Measurements from ENCODE around the gene CHTOP.

CHTOP gene

DNA sequence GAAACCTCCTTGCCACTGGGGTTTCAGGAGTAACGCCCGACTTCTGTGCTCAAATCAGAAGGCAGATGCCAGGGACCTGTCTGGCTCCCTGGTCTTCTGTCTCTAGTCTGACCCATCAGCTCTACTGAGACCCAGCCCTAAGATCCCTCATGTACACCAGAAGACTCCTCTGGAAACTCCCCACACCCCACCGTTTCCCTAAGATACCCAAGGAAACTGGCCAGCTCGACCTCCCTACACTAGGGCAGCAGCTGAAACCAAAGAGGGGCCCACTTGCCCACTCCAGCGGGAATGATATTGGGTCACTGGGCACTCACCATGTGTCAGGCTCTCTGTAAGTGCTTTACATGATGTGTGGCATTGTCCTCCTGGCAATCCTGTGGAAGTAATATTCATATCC, 20.5 kb upstream of the CHTOP start:
- DNase-seq (ENCODE audit: low read depth): no peak

DNA sequence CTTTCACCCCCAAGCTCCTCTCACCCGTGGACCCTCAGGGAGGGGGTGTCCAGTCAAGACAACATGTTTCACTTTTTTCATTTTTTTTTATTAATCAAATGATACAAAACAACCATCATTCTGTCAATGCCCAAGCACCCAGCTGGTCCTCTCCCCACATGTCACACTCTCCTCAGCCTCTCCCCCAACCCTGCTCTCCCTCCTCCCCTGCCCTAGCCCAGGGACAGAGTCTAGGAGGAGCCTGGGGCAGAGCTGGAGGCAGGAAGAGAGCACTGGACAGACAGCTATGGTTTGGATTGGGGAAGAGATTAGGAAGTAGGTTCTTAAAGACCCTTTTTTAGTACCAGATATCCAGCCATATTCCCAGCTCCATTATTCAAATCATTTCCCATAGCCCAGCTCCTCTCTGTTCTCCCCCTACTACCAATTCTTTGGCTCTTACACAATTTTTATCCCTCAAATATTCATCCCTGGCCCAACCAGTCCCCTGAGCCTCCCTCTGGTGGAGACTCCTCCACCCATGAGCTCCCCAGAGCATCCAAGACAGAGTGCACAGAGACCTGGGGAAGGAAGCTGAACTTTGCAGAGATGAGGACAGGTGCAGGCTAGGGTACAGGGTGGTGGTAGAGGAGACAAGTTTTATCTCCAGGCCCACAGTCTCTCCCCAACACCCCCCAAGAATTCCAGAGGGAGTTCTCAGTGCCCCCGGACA, 19.5 kb upstream of the CHTOP start:
- no peak for DNase-seq (ENCODE audit: low read depth)

DNA sequence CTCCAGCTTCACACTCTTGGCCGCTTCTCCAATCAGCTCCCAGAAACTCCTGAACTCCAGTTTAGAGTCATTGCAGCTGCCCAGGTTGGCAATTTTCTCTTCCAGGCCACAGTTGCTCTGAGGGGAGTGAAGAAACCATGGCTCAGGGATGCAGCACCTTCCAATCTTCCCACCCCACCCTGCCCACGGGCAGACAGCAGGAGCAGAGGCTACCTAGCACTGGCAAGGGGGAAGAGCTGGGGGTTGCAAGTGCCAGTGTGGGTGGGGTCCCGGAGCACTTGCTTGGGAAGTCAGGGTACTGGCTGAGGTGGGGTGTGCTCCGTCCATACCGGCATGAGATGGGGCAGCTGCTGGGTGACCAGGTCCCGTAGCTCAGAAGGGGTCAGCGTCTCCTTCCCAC, 19.0 kb upstream of the CHTOP start:
- no peak for DNase-seq (ENCODE audit: low read depth)

DNA sequence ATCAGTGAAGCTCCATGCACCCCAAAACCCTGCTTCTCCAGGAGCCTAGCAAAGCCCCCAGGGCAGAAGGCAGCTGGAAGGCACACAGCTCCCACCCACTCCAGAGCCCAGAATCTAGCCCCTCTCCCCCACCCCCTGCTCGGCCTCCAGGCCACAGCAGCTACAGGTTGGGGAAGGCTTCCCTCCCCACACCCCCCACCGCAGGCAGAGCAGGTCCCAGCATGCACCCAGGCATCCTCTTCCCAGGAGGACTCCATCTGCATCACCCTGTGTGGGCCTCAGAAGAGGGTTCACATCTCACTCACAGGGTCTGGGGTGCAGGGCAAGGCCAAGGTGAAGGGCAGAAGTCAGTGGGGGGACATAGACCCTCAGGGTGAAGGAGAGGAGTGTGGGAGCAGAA, 18.5 kb upstream of the CHTOP start:
- DNase-seq (ENCODE audit: low read depth): no peak

DNA sequence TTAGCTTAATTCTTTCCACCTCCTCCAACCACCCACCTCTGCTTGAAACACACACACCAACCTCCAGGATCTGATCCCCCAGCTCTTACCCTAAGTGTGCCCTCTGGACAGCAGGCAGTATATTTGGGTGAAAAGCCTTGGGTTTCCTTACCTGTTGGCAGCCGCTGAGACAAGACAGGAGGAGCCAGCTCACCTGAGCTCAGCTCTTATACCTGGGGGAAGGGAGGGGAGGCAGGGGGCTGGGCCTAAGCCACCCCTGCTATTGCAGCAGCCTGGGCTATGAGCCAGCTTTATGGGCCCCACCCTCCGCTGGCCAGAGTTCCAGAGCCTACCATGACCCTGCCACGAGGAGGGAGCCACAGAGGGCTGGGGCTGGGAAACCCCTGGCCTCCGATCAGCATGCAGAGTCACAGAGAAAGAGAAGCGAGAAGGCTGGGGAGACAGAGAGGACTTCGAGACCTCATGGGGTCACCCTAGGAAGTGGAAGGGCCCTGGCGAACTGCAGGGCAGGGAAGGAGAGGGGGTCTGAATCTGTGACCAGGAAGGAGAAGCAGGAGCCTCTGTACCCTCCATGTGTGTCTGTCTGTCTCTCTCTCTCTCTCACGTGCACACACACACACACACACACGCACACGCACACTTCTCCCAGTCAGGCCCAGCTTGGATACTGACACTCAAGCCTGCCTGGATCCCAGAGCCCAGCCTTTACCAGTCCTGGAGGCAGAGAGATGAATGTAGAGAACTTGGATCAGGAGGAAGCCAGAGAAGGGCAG, 17.5 kb upstream of the CHTOP start, which contains the start of gene S100A14:
S100A14 (minus strand) TSS at position 182 of the 773 bp plus-strand sequence. CDS start 467 bp downstream, outside the sequence.
- DNase-seq (ENCODE audit: low read depth): no peak

DNA sequence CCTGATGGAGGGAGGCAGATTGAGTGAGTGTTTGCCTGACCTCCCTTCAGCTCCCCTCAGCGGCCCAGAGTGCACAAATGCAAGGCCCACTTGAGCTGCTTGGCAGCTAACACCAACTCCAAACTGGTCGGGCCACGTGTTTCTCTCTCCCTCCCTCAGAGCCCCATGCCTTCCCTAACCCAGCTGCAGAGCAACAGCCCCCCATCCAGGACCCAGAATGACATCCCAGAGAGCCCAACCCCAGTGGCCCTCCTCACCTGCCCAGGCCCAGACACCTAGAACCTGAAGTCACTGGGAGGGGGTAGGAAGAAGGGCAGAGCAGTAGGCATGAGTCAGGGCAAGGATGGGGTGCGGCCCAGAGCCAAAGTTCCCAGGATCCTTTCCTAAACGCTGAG, 17.0 kb upstream of the CHTOP start:
- DNase-seq (ENCODE audit: low read depth): no peak

DNA sequence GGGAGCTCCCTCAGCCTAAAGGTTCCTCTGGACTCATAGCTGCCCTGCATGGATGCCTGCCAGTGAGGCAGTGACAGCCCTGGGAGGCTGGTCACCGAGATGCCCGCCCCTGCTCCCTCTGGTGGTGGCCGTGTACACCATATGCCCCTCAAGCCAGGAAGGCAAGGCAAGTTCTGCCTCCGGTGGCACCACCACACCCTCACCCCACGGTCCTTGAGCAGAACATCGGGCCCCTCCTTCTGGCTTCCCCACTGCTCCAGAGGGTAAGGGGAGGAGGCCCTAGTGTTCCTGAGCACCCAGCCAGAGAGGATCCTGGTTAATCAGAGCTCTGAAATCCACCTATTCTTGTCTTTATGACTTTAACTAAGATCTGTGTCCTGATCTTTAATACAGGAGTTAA, 16.2 kb upstream of the CHTOP start:
- DNase-seq (ENCODE audit: low read depth): peak; percentile 36

DNA sequence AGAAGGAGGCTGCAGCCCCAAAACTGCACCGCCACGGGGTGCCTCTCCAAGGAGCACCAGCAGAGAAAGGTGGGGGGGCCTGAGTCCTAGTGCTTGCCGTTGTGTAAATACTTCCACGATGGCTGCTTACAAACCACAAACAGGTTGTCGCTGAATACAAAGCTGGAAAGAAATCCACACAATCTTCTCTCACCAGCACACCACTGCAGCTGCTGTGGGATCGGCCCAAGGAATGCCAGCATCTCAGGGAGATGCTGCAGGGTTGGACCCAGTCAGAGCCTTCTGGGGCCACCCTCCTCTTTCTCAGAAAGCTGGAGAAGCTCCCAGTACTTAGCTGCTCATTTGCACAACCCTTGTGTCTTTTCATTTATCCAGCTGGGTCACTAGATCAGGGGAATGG, 14.7 kb upstream of the CHTOP start:
- DNase-seq (ENCODE audit: low read depth): no peak

DNA sequence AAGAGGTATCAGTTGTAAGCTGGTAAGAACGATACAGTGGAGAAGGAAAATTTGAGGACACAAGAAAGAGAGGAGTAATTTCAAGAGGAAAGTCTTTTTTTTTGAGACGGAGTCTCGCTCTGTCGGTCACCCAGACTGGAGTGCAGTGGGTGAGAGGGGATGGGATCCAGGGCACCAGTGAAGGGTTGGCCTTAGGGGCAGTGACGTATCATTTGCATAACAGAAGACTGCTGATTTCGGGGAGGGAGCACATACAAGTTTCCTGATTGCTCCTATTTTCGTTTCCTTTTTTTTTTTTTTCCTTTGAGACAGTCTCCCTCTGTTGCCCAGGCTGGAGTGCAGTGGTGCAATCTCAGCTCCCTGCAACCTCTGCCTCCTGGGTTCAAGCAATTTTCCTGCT, 10.8 kb upstream of the CHTOP start:
- no peak for DNase-seq (ENCODE audit: low read depth)

DNA sequence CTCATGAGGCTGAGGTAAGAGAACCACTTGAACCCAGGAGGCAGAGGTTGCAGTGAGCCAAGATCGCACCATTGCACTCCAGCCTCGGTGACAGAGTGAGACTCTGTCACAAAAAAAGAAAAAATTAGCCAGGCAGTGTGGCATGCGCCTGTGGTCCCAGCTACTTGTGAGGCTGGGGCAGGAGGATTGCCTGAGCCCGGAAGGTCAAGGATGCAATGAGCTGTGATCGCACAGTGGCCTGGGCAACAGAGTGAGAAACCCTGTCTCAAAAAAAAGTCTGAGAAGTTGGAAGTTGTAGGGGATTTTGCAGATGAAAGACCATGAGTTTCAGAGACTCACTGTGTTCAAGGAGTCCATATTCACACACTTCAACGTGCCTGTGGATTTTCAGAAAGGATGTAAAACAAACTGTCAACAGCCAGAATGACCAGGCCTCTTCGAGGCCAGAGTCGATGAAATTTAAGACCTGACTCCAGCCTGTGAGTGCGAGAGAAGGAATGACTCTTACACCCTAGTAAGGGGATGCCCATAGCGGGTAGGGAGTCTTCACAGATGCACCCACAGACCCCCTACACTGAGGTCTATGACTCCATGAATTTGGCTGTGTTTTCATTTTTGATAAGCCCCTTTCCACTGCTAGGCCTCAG, 8.8 kb upstream of the CHTOP start:
- no peak for DNase-seq (ENCODE audit: low read depth)

DNA sequence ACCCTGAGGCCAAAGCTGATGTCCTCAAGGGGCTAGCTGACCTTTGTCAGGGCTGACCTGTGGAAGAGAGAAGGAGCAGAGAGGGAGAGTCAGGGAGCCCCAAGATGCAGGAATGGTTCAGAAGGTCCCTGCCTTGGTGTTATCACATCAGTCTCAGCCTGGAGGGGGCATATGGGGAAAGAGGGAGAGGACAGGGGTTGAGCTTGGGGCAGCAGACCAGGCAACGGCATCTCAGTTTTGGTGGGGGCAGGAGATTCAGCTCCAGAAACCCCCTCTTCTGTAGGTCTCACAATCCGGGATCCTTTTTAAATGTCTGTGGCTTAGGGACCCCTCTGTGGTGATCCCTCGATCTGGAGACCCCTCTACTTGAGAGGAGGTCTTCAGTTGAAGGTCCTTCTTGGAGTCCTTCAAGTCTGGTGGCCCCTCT, 7.4 kb upstream of the CHTOP start:
- DNase-seq (ENCODE audit: low read depth): no peak

DNA sequence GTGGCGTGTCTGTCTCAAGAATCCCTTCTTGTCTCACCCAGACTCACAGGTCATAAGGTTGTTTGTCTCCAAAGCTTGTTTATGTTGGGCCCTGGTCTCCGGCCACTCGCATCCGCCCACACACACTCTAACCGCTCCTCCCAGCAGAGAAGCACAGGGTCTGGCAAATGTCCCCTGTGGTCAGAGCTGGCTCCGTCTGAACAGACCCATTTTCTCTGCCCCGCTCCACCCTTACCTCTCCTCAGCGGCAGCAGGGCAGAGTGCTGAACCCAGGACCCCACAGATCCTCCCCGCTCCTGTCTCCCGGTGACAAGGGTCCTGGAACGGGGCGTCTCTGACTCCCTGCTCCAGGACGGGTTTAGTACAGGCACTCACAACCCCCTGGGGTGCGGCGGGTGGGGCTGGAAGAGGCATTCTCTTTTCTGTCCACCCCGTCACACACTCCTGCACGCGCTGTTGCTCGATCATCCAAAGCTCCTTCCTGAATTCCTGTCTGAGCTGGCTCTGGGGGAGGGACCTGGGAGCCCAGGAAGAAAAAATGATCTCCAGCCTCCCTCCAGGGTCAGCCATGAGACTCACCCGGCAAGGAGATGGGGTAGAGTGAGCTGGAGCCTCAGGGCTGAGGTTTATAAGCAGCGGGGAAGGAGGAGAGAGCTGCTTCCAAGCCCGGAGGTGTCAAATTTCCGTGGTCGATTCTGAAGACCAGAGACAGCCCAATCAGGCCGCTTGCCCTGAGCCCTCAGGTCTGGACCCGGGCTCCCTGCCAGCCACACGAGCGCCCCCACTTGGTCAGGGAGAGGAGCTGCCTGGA, 6.8 kb upstream of the CHTOP start, which contains the start of gene S100A13:
S100A13 (minus strand) TSS at position 602 of the 811 bp plus-strand sequence. CDS start 1,033 bp downstream, outside the sequence.
- DNase-seq (ENCODE audit: low read depth): peak; percentile 86

DNA sequence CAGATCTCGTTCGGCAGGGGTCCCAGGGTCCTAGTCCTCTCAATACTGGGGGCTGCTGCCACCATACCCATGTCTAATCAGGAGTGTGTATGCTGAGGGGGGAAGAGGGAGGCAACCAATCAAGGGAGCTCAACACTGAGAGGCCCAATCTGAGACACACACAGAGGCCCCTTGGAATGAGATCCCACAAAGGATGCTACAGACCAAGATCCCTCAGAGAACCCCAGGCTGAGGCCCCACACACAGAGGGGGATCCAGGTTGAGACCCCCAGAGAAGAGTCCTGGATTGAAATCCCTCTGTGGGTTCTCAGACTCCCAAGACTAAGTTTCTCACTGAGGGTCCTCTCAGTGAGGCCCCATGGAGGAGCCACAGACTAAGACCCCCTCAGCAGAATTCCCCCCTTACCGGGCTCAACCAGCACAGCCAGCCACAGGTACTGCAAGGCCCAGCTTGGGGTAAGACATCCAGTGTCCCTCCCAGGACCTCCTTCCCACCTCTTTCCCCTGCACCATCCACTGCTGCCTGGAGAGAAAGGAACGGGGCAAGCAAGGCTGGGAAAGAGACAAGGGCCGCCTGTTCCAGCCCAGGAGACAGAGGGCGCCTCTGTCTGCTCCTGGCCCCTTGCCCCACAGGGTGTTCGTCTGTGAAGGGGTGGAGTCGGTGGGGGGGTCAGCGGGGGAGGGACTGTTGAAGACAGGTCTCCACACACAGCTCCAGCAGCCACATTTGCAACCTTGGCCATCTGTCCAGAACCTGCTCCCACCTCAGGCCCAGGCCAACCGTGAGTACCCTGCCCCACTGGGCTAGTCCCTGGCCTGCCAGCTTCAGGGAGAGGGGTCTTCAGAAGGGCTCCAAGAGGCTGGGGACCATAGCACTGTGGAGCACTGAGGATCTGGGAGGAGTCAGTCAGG, 5.9 kb upstream of the CHTOP start, which contains the start of gene S100A1:
S100A1 (plus strand) TSS at position 720 of the 912 bp plus-strand sequence. CDS start 2,088 bp downstream, outside the sequence.
- no peak for DNase-seq (ENCODE audit: low read depth)

DNA sequence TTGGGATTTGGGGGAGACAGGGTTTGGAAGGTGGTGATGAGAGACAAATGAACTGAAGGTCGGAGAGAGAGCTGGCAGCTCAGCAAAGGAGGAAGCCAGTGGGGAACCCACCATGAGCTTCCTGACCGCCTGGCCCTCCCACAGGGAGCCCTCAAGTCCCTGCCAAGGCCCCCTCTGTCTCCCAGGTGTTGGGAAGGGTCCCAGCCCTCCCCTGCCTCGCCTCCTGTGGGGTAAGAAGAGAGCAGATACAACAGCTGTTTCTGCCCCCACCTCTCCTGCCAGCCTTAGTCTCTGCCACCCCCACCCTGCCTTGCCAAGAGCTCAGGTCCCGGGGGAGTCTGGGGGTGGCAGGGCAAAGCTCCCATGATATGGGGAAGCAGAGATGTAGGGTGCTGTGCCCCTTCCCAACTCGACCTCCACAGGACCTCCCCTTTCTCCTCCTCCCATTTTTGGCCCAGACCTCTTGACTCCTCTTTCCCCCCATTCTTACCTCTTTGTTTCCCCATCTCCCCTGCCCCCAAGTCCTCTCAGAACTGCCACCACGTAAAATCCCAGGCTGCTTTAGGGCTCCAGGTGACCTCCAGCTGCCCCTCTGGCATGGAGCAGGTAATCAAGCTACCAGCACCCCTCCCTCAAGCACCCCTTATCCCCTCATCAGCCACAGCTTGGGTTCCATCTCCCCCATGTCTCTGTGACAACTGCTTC, 5.1 kb upstream of the CHTOP start:
- no peak for DNase-seq (ENCODE audit: low read depth)

DNA sequence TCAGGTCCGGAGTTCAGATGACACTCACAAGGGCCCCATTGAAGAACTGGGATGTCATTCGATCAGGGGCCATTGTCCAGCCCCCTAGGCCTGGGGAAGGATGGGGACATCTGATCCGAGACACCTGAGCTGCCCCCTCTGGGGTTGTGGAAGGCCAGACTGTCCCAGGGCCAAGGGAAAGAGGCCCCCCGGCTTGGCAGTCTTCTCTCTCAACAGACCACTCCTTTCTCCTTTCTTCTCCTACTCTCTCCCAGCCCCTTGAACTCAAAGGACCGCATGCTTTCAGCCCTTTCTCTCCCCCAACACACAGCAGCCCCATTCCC, 4.6 kb upstream of the CHTOP start:
- DNase-seq (ENCODE audit: low read depth): no peak

DNA sequence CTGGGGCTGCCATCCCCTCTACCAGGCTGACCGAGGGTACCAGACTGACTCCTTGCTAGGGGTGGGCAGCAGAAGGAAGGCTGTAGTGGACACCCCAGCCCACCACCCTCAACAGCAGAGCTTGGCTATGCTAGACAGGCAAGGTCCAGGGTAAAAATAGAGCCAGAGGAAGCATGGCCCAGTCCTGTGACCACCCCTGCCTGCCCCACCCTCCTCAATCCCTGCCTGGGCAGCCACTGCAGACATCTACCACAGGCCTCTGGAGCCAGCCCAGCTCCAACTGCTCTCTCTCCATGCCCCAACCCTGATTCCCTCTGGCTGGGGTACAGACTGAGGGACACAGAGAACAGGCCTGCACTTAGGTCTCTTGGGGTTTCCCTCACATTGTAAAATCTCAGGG, 3.9 kb upstream of the CHTOP start:
- DNase-seq (ENCODE audit: low read depth): no peak

DNA sequence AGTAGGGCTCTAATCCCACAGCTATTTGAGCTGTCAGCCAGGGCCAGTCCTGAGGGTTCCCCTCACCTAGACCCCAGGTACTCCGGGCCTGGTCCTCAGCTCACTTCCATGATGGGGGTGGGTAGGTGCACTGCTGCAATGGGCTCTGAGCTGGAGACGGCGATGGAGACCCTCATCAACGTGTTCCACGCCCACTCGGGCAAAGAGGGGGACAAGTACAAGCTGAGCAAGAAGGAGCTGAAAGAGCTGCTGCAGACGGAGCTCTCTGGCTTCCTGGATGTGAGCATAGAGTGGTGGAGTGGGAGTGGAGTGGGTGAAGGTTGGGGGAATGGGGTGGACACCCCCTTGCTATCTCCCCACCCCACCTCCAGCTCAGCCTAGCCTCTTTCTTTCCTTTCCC, 3.5 kb upstream of the CHTOP start:
- DNase-seq (ENCODE audit: low read depth): no peak

DNA sequence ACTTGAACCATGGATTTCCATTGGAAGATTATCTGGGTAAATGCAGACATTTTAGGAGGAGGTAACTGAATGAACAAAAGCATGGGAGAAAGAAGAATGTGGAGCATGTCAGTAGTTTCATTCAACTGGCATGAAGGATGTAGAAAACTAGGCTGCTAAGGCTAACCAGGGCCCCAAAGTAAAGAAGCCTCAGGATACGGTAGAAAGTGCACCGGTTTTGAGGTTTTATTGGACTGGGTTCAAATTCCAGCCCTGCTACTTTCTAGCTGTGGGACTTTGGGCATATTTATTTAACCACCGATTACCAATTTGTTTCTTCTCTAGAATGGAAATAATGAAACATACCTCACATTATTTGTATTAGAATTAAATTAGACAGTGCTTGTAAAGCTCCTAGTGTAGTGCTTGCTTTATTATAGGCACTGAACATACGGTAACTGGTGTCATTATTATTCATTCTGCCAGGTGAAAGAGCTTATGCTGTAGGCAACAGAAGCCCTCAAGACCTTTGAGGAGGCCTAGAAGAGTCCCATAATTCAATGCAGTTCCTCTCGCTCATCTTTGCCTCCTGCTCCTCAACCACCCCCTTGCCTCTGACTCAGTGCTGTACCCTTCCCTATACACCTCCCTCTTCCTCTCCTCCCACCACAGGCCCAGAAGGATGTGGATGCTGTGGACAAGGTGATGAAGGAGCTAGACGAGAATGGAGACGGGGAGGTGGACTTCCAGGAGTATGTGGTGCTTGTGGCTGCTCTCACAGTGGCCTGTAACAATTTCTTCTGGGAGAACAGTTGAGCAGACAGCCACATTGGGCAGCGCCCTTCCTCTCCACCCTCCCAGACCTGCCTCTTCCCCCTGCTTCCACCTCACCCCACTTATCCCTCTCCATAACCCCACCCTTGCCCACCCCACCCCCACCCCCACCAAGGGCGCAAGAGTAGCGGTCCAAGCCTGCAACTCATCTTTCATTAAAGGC, 2.5 kb upstream of the CHTOP start:
- DNase-seq (ENCODE audit: low read depth): no peak

DNA sequence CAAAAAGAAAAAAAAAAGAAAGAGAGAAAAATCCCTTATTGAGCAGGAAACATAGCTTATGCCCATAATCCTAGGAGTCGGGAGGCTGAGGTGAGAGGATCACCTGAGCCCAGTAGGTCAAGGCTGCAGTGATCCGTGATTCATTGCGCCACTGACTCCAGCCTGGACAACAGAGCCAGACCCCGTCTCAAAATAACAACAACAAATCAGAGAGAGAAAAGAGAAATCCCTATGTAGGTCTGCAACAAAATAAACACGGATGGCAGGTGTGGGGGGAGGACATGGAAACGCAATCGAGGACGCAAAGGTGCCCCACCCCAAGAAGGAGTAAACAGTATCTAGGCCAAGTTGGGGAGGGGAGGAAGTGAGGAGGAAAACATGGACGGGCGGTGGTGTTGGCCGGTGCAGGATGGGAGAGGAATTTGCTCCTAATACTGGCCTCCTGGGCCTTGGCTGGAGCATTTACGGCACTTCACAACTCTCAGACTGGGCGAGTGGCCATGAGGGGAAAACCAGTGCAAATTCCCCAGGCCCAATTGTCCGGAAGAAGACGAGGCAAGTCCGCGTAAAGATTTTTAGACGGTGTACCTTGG, 609 bp upstream of the CHTOP start:
- DNase-seq (ENCODE audit: low read depth): no peak
